GM12878 (cell line): ENCODE results near the gene IFRD1. TPM values are rescaled to one million over a fixed set of nuclear protein-coding genes. Genes with fewer than 3 reads are reported as not detected.
A peak's percentile ranks its signal among the peaks of the same experiment; 100 is the strongest.

Experiments used
- BMI1 ChIP-seq: fragments of 450-650 bp; IDR thresholded peaks from 2 replicates; pipeline ENCODE4 v1.6.1; 2016; ENCODE audit warnings: mild to moderate bottlenecking, moderate library complexity, borderline replicate concordance
- CHD4 ChIP-seq: fragments of 200-600 bp; sonication (generic); IDR thresholded peaks from 2 replicates; pipeline ENCODE4 v1.6.1; 2016; ENCODE audit warnings: mild to moderate bottlenecking
- E2F8 ChIP-seq: fragments of 450-650 bp; IDR thresholded peaks from 2 replicates; pipeline ENCODE4 v1.6.1; 2018; ENCODE audit warnings: mild to moderate bottlenecking, low read depth, moderate library complexity; ENCODE audit not compliant: partially characterized antibody
- HDGF ChIP-seq: fragments of 450-650 bp; IDR thresholded peaks from 2 replicates; pipeline ENCODE4 v1.6.1; 2016; ENCODE audit warnings: antibody characterized with exemption
- IRF5 ChIP-seq: fragments of 450-650 bp; IDR thresholded peaks from 2 replicates; pipeline ENCODE4 v1.6.1; 2017; ENCODE audit warnings: borderline replicate concordance
- MEF2B ChIP-seq: fragments of 450-650 bp; IDR thresholded peaks from 2 replicates; pipeline ENCODE4 v1.6.1; 2018; ENCODE audit warnings: mild to moderate bottlenecking, moderate library complexity; ENCODE audit not compliant: partially characterized antibody, poor library complexity, severe bottlenecking
- MYB ChIP-seq: fragments of 150-350 bp; IDR thresholded peaks from 2 replicates; pipeline ENCODE4 v1.6.1; 2014; ENCODE audit warnings: mild to moderate bottlenecking, low read depth, low read length, borderline replicate concordance
- POU2F2 ChIP-seq: IDR thresholded peaks from 3 replicates; pipeline ENCODE4 v1.6.1; 2011; ENCODE audit warnings: low read depth, mild to moderate bottlenecking, low read length, borderline replicate concordance
- SMARCA5 ChIP-seq: fragments of 450-650 bp; IDR thresholded peaks from 2 replicates; pipeline ENCODE4 v1.6.1; 2017; ENCODE audit warnings: mild to moderate bottlenecking
- TCF3 ChIP-seq: IDR thresholded peaks from 2 replicates; pipeline ENCODE4 v1.6.1; 2012; ENCODE audit warnings: low read depth, mild to moderate bottlenecking, low read length, borderline replicate concordance; ENCODE audit not compliant: insufficient read depth
- ZNF687 ChIP-seq: fragments of 450-650 bp; IDR thresholded peaks from 2 replicates; pipeline ENCODE4 v1.6.1; 2017; ENCODE audit warnings: mild to moderate bottlenecking, moderate library complexity
- polyA plus RNA-seq, 11 experiments: library from polyadenylated mRNA; depleted of rRNA in 4 of 11; unstranded in 6 of 11; stranded (reverse) in 5 of 11; fragments of >200 nt; fragmentation: Nextera tagmentation in 4 of 11; fragmentation: Illumina TruSeq in 1 of 11; extraction: Ambion mirVana in 4 of 11; extraction: Trizol in 1 of 11; gene quantifications; 1 replicate in 1 of 11; 2 replicates in 10 of 11; pipeline versions ENCODE4 v1.2.1 to v1.2.3, GENCODE V29; 2011 to 2016; ENCODE audit warnings: inconsistent platforms in 2 of 11, missing spikeins in 2 of 11, low read depth in 1 of 11
- total RNA-seq, 4 experiments: library from RNA; depleted of rRNA in 3 of 4; stranded (reverse); fragments of >200 nt in 3 of 4; fragmentation: Illumina TruSeq in 1 of 4; extraction: Trizol in 1 of 4; gene quantifications; 2 replicates each; pipeline versions ENCODE4 v1.2.1 to v1.2.3, GENCODE V29; 2013 to 2021

The IFRD1 gene
- total and polyA plus RNA-seq, 10 of the 15 experiments (the other 5 are each of a cell fraction or from before 2014, with no cell fraction given) = 9.6 to 31.1 (median 19.9) TPM

- TF ChIP-seq E2F8 (no peak), MYB (no peak), IRF5 (peak; percentile 81), BMI1 (no peak), CHD4 (no peak), MEF2B (no peak), ZNF687 (no peak), TCF3 (no peak), POU2F2 (peak; percentile 94; the same call in 2 of the 3 replicates), HDGF (0 out of 2 replicates have a peak, but pooled peaks have one; percentile 12), SMARCA5 (0 out of 2 replicates have a peak, but pooled peaks have one; percentile 13)
Measured at GRCh38 chr7:112450807-112451761, 824 bp downstream of the IFRD1 start (continued).
